WTC11 (cell line): ENCODE results near the gene NKG7. TPM values are rescaled to one million over a fixed set of nuclear protein-coding genes. Genes with fewer than 3 reads are reported as not detected.
A peak's percentile ranks its signal among the peaks of the same experiment; 100 is the strongest.

Source experiments
- ATAC-seq: fragments of 200-7000 bp; cut with Tn5 transposase; 2 replicates; pipeline ENCODE4 v1.10.0; 2021; ENCODE audit warnings: mild to moderate bottlenecking, moderate library complexity
- CTCF ChIA-PET: fragments of 300-600 bp; sonication (Branson Sonifier 250); formaldehyde crosslinking; loops from one replicate; lab custom pipeline; 2021; ENCODE audit warnings: antibody characterized with exemption; lab: Charles Lee
- POLR2A ChIA-PET: fragments of 350-600 bp; sonication (Branson Sonifier 250); formaldehyde crosslinking; loops from one replicate; lab custom pipeline; 2021; ENCODE audit warnings: antibody characterized with exemption; lab: Charles Lee
- DNase-seq: peaks from one replicate; pipeline ENCODE4 v3.0.0; 2021; ENCODE audit warnings: low spot score
- H3K27ac Mint-ChIP-seq: 2 replicates; pipeline ENCODE4 v1.8.0; 2021; ENCODE audit warnings: mixed read lengths
- H3K27me3 Mint-ChIP-seq: 2 replicates; pipeline ENCODE4 v1.8.0; 2021; ENCODE audit warnings: low read depth, mild to moderate bottlenecking, moderate library complexity, mixed read lengths
- H3K36me3 Mint-ChIP-seq: 2 replicates; pipeline ENCODE4 v1.8.0; 2021; ENCODE audit warnings: mixed read lengths
- H3K4me1 Mint-ChIP-seq: 2 replicates; pipeline ENCODE4 v1.8.0; 2022; ENCODE audit warnings: mixed read lengths
- H3K4me3 Mint-ChIP-seq: 2 replicates; pipeline ENCODE4 v1.8.0; 2021; ENCODE audit warnings: mild to moderate bottlenecking, moderate library complexity, mixed read lengths
- H3K9me3 Mint-ChIP-seq: 2 replicates; pipeline ENCODE4 v1.8.0; 2021; ENCODE audit warnings: mixed read lengths
- ATF2 ChIP-seq: sonication (generic); formaldehyde crosslinking; IDR thresholded peaks from 2 replicates; pipeline ENCODE4 v1.8.1; 2022; ENCODE audit warnings: low read depth, missing genetic modification reagents, borderline replicate concordance
- ATF3 ChIP-seq: sonication (generic); formaldehyde crosslinking; conservative IDR thresholded peaks from 2 replicates; pipeline ENCODE4 v1.8.1; 2022; ENCODE audit warnings: mild to moderate bottlenecking, missing genetic modification reagents
- CBFB ChIP-seq: sonication (generic); formaldehyde crosslinking; IDR thresholded peaks from 2 replicates; pipeline ENCODE4 v1.8.1; 2022; ENCODE audit warnings: mild to moderate bottlenecking, low read depth, missing genetic modification reagents
- CTCF ChIP-seq: fragments of 200-600 bp; IDR thresholded peaks from 2 replicates; pipeline ENCODE4 v1.8.0; 2022; ENCODE audit warnings: antibody characterized with exemption
- E2F5 ChIP-seq: sonication (generic); formaldehyde crosslinking; IDR thresholded peaks from 2 replicates; pipeline ENCODE4 v1.8.1; 2022; ENCODE audit warnings: mild to moderate bottlenecking, moderate library complexity, missing genetic modification reagents
- ELF4 ChIP-seq: sonication (generic); formaldehyde crosslinking; IDR thresholded peaks from 2 replicates; pipeline ENCODE4 v1.8.1; 2022; ENCODE audit warnings: low read depth, mild to moderate bottlenecking, moderate library complexity, missing genetic modification reagents
- ERG ChIP-seq: fragments of 250-450 bp; sonication (Bioruptor Pico); IDR thresholded peaks from 2 replicates; pipeline ENCODE4 v1.8.0; 2021; ENCODE audit warnings: mild to moderate bottlenecking
- ESRRA ChIP-seq: sonication (generic); formaldehyde crosslinking; IDR thresholded peaks from 2 replicates; pipeline ENCODE4 v1.8.1; 2022; ENCODE audit warnings: mild to moderate bottlenecking, missing genetic modification reagents, borderline replicate concordance
- FOXP4 ChIP-seq: sonication (generic); formaldehyde crosslinking; IDR thresholded peaks from 2 replicates; pipeline ENCODE4 v1.8.0; 2022; ENCODE audit warnings: mild to moderate bottlenecking, missing genetic modification reagents
- IRF1 ChIP-seq: sonication (generic); formaldehyde crosslinking; IDR thresholded peaks from 2 replicates; pipeline ENCODE4 v1.8.0; 2023; ENCODE audit warnings: missing genetic modification reagents
- IRF2 ChIP-seq: sonication (generic); formaldehyde crosslinking; IDR thresholded peaks from 2 replicates; pipeline ENCODE4 v1.8.0; 2022; ENCODE audit warnings: low read depth, missing genetic modification reagents, borderline replicate concordance
- NR2C2 ChIP-seq: sonication (generic); formaldehyde crosslinking; IDR thresholded peaks from 2 replicates; pipeline ENCODE4 v1.8.0; 2022; ENCODE audit warnings: mild to moderate bottlenecking, missing genetic modification reagents
- OVOL2 ChIP-seq: fragments of 250-450 bp; sonication (Bioruptor Pico); IDR thresholded peaks from 2 replicates; pipeline ENCODE4 v1.9.0; 2021; ENCODE audit warnings: mild to moderate bottlenecking, borderline replicate concordance
- RELA ChIP-seq: sonication (generic); formaldehyde crosslinking; IDR thresholded peaks from 2 replicates; pipeline ENCODE4 v1.8.1; 2022; ENCODE audit warnings: missing genetic modification reagents, mild to moderate bottlenecking, borderline replicate concordance
- RORB ChIP-seq: fragments of 250-450 bp; sonication (Bioruptor Pico); IDR thresholded peaks from 2 replicates; pipeline ENCODE4 v1.9.0; 2021; ENCODE audit warnings: mild to moderate bottlenecking
- TCF7 ChIP-seq: sonication (generic); formaldehyde crosslinking; IDR thresholded peaks from 2 replicates; pipeline ENCODE4 v1.8.0; 2022; ENCODE audit warnings: mild to moderate bottlenecking, low read depth, missing genetic modification reagents, moderate library complexity
- TEAD4 ChIP-seq: sonication (generic); formaldehyde crosslinking; IDR thresholded peaks from 2 replicates; pipeline ENCODE4 v1.8.0; 2022; ENCODE audit warnings: mild to moderate bottlenecking, missing genetic modification reagents
- TP53 ChIP-seq: sonication (generic); formaldehyde crosslinking; IDR thresholded peaks from 2 replicates; pipeline ENCODE4 v1.8.1; 2023; ENCODE audit warnings: mild to moderate bottlenecking, missing genetic modification reagents
- ZNF232 ChIP-seq: sonication (generic); formaldehyde crosslinking; IDR thresholded peaks from 2 replicates; pipeline ENCODE4 v1.8.0; 2022; ENCODE audit warnings: mild to moderate bottlenecking, missing genetic modification reagents
- total RNA-seq: library from RNA; stranded (reverse); gene quantifications from 3 replicates; pipeline ENCODE4 v1.2.3, GENCODE V29; 2021
- TF ChIP-seq, protein P1 (sequence below): sonication (generic); formaldehyde crosslinking; IDR thresholded peaks from 2 replicates; pipeline ENCODE4 v1.8.1; 2023; ENCODE audit warnings: mild to moderate bottlenecking, missing genetic modification reagents

Gene NKG7
- total RNA-seq, 1 experiment from 2014 or later, result 0.63 TPM

DNA sequence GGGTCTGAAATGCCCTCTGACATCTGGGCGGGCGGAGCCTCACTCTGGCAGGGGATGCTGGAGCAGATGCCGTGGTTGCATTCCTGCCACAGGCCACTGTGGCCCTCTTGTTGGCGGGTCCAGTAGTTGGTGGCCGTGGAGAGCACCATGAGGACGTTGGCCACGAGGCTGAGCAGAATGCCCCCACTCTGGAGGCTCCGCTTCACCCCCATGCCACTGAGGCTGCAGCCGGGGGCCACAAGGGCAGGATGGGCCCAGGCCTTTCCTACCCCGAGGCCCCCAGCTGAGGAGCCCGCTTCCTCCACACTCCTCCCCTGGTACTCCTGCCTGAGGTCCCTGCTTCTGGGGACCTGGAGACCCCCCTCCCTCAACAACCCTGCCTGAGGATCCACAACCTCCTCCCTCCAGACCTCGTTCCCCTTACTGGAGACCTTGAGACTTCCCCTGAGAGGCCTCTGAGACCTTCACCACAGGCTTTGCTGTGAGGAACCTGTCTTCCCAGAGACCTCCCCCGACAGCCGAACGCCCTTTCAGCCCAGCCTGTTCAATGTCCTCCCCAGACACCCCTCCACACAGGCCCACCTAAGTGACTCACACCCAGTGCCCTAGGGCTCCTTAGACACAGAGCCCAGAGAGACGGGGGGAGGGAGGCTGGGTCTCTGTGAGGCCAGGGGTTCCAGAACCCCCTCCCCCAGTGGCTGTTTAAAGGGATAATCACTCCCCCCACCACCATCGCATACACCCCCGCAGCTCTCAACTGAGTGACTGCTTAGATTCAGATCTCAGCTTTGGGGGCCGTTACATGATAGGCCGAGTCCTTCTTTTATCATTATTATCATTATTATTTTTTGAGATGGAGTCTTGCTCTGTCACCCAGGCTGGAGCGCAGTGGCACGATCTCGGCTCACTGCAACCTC is 3.8 kb downstream of the NKG7 start, which contains the start of gene CLDND2 (continued):
- TF ChIP-seq, protein P1, sequence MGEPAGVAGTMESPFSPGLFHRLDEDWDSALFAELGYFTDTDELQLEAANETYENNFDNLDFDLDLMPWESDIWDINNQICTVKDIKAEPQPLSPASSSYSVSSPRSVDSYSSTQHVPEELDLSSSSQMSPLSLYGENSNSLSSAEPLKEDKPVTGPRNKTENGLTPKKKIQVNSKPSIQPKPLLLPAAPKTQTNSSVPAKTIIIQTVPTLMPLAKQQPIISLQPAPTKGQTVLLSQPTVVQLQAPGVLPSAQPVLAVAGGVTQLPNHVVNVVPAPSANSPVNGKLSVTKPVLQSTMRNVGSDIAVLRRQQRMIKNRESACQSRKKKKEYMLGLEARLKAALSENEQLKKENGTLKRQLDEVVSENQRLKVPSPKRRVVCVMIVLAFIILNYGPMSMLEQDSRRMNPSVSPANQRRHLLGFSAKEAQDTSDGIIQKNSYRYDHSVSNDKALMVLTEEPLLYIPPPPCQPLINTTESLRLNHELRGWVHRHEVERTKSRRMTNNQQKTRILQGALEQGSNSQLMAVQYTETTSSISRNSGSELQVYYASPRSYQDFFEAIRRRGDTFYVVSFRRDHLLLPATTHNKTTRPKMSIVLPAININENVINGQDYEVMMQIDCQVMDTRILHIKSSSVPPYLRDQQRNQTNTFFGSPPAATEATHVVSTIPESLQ (CRISPR knock-in tag), result no peak

GRCh38 chr19:51367565-51368365 is 4.7 kb downstream of the NKG7 start:
- H3K4me1 Mint-ChIP-seq, result peaks cover 30% of the 10 kb centered on the region
- CTCF ChIA-PET, result interaction anchor here (0.6 to 3.7 kb wide), 17 partner anchors 22 to 437 kb away, joined by 3 to 25 read pairs (median 4); partner anchors contain the start of genes C19orf84, KLK10 and SIGLEC10
- POLR2A ChIA-PET, result interaction anchor here (0.6 to 1.7 kb wide), 10 partner anchors 13 to 321 kb away, joined by 3 to 13 read pairs (median 5); partner anchors contain the start of genes C19orf84, LIM2 and VSIG10L
- no peak overlapping the region for H3K27ac Mint-ChIP-seq
- H3K4me3 Mint-ChIP-seq, result peak overlapping the region; percentile 99
- ATAC-seq (peak; percentile 88), DNase-seq (peak; percentile 100)
- H3K27me3 Mint-ChIP-seq, result peaks cover 21% of the 10 kb centered on the region
- no peaks in the 10 kb centered on the region for H3K9me3 Mint-ChIP-seq
- H3K36me3 Mint-ChIP-seq, result no peaks in the 10 kb centered on the region
- TF ChIP-seq TCF7 (no peak), TP53 (no peak), E2F5 (CRISPR knock-in tag) (peak; percentile 38; the same call in 1 of the 2 replicates), ELF4 (CRISPR knock-in tag) (no peak), IRF1 (CRISPR knock-in tag) (no peak), NR2C2 (CRISPR knock-in tag) (no peak), ZNF232 (peak; percentile 40; the same call in 1 of the 2 replicates), ATF3 (CRISPR knock-in tag) (no peak), ERG (CRISPR knock-in tag) (no peak), IRF2 (CRISPR knock-in tag) (no peak), TEAD4 (CRISPR knock-in tag) (no peak), RELA (CRISPR knock-in tag) (no peak), FOXP4 (CRISPR knock-in tag) (peak; percentile 79), ATF2 (no peak), CTCF (no peak), CBFB (CRISPR knock-in tag) (0 out of 2 replicates have a peak, but pooled peaks have one; percentile 8), OVOL2 (CRISPR knock-in tag) (no peak), ESRRA (no peak), RORB (no peak)
